ENCODE measurements around the gene MID1IP1.

The MID1IP1 gene

GRCh38 chrX:38805432-38806389 lies 4.5 kb downstream of the MID1IP1 start:
- peaks cover 5% of the 10 kb centered on the region for H3K36me3 Mint-ChIP-seq
- H3K27me3 Mint-ChIP-seq = no peaks in the 10 kb centered on the region
- H3K9me3 Mint-ChIP-seq = no peaks in the 10 kb centered on the region
- peaks cover 41% of the 10 kb centered on the region for H3K4me1 Mint-ChIP-seq
- peak overlapping the region; percentile 96 for H3K4me3 Mint-ChIP-seq
- H3K27ac Mint-ChIP-seq = peak overlapping the region; percentile 98

DNA sequence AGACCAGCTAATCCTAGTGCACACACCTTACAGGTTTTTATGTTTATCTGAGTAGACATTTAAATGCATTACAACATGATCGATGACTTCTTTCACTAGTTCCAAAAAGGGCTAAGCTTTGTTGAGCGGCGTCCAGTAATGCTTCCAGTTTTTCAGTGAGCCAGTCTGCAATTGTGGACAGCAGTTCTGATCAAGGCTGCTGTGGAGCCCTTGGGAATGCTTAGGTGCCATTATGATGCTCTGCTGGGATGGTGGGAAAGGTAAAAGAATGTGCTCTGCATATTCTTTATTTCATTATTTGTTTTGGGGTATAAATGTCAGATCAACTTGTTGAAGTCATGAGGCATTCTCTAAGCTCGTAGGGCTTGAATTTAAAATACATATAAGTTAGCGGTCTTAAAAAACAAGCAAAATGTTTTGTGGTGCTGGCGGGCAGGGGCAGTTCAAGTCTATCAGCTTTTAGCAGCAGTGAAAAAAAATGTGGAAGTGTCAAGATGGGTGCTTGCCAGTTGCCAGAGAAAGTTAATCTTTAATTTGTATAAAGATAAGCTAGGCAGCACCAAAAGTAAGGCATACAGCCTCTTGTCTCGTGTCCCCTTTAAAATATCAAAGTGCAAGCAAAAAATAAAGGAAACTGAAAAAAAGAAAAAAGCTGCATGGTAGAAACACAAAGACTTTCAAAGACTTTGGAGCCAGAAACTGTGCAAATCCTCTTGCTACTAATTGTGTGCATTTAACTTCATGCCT lies 5.8 kb downstream of the MID1IP1 start:
- Mint-ChIP-seq H3K27me3 (no peaks in the 10 kb centered on the region), H3K36me3 (peaks cover 5% of the 10 kb centered on the region), H3K4me3 (peak overlapping the region; percentile 96), H3K4me1 (peaks cover 46% of the 10 kb centered on the region), H3K27ac (peak overlapping the region; percentile 93), H3K9me3 (no peaks in the 10 kb centered on the region)

DNA sequence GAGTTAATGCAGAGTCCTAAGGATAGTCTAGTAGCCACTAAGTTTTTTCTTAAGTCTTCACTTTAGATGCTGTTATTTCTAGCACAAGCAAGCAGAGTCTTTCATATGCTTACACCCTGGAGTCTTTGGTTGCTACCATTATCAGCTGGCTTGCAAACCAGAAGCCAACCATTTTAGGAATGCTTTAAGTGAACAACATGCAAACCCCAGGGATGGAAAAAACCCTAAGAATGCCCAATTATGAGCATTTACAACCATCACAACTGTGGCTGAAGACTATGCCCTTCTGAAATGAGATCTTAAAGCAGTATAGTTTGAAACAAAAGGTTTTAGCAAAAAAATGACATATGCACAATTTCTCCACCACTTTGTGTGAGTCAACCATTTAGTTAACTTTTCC lies 6.6 kb downstream of the MID1IP1 start:
- H3K9me3 Mint-ChIP-seq = no peaks in the 10 kb centered on the region
- peaks cover 5% of the 10 kb centered on the region for H3K36me3 Mint-ChIP-seq
- H3K27me3 Mint-ChIP-seq = no peaks in the 10 kb centered on the region
- peak overlapping the region; percentile 56 for H3K4me3 Mint-ChIP-seq
- peaks cover 48% of the 10 kb centered on the region for H3K4me1 Mint-ChIP-seq
- H3K27ac Mint-ChIP-seq = peak overlapping the region; percentile 41

DNA sequence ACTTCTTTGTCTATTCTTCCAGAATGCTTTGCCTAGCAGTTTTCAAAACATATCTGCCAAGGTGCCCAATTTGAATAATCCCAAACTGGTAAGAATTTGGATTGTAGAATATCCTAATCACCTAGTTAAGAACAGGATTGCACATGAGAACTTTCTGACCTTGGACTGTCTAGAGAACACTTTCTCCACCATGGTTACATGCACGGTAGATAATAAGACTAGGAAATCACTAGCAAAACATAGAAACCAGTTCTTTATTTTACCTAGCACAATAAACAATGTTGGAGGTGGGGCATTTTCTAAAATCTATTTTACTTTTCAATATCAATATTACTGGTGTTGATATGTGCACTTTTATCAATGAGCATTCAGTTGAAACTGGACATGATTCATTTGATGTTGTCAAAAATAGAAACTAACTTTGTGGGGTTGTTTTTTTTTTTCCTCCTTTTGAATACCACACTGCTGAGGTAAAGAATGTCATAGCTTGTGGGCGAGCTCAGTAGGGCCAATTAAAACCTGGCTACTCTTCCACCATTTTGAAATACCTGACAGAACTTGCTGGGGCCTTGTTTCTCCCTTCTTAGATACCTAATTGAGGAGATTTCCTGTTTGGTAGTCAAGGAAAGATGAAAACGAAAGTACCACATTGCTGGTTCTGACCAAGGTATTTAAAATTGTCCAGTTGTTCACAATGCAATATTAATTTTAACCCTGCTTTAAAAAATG lies 10.4 kb downstream of the MID1IP1 start:
- Mint-ChIP-seq H3K36me3 (peaks cover 4% of the 10 kb centered on the region), H3K27me3 (no peaks in the 10 kb centered on the region), H3K4me1 (peaks cover 61% of the 10 kb centered on the region), H3K9me3 (no peaks in the 10 kb centered on the region), H3K27ac (peak overlapping the region; percentile 95), H3K4me3 (peak overlapping the region; percentile 58)

GRCh38 chrX:38816155-38816554 lies 14.9 kb downstream of the MID1IP1 start:
- Mint-ChIP-seq H3K27me3 (no peaks in the 10 kb centered on the region), H3K27ac (peak overlapping the region; percentile 52), H3K36me3 (peaks cover 2% of the 10 kb centered on the region), H3K4me1 (peaks cover 29% of the 10 kb centered on the region), H3K4me3 (peak overlapping the region; percentile 24), H3K9me3 (no peaks in the 10 kb centered on the region)

- Mint-ChIP-seq H3K9me3 (no peaks in the 10 kb centered on the region), H3K27ac (no peak overlapping the region), H3K4me3 (no peak overlapping the region), H3K36me3 (peaks cover 2% of the 10 kb centered on the region), H3K27me3 (no peaks in the 10 kb centered on the region), H3K4me1 (peaks cover 23% of the 10 kb centered on the region)
These were observed 15.9 kb downstream of the MID1IP1 start for GRCh38 chrX:38817004-38817703.

DNA sequence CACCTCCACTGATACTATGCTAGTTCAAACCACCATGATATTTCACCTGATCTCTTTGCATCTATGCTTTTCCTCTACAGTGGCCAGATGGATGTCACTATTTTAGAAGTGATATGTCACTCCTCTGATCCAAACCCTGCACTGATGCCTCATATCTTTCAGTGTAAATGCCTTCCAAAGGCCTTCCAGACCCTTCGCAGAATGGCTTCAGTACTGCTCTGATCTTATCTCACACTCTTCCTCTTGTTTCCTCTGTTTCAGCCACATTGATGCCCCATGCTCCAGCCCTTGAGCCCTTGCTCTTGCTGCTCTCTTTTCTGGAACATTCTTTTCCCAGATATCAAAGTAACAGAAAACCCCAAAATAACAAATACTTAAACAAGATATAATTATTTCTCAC lies 17.9 kb downstream of the MID1IP1 start:
- H3K27ac Mint-ChIP-seq = no peak overlapping the region
- no peaks in the 10 kb centered on the region for H3K27me3 Mint-ChIP-seq
- peaks cover 2% of the 10 kb centered on the region for H3K36me3 Mint-ChIP-seq
- no peaks in the 10 kb centered on the region for H3K9me3 Mint-ChIP-seq
- H3K4me1 Mint-ChIP-seq = peaks cover 13% of the 10 kb centered on the region
- H3K4me3 Mint-ChIP-seq = no peak overlapping the region

DNA sequence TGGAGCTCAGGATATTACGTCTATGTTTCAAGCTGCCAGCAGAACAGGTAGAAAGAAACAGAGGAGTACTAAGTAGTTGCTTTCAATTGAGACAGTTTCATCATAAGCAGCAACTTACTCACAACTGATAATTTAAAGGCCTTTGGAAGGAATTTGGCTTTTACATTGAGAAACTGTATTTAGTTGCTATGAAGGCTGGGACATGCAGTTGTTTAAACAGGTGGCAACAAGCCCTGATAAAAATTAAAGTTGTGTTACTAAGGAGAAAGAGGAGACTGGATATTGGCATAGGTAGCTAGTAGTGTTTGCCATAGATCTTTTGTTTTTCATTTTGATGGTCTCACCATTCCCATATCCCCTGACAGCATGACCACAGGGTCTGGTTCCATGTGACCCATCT lies 18.4 kb downstream of the MID1IP1 start:
- Mint-ChIP-seq H3K4me1 (peaks cover 10% of the 10 kb centered on the region), H3K36me3 (peaks cover 2% of the 10 kb centered on the region), H3K4me3 (no peak overlapping the region), H3K27me3 (no peaks in the 10 kb centered on the region), H3K9me3 (no peaks in the 10 kb centered on the region), H3K27ac (no peak overlapping the region)

DNA sequence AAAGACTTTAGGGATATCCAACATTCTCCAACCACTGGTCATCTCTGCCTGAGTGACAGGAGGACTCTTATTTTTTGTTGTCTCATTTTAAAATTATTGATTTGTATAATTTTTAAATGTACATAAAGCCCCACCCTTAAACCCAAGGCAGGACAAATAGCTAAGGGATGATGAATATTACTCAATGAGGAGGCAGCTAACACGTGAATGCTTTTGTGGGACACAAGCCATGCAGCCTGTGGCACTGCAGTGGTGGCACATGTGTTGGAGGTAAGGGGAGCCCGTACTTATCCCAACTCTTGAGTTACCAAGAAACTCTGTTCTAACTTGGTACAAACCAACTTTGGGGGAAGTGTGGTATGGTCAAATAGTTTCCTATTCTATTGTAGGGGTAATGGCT lies 19.5 kb downstream of the MID1IP1 start:
- H3K27ac Mint-ChIP-seq = no peak overlapping the region
- no peaks in the 10 kb centered on the region for H3K36me3 Mint-ChIP-seq
- no peaks in the 10 kb centered on the region for H3K27me3 Mint-ChIP-seq
- no peaks in the 10 kb centered on the region for H3K9me3 Mint-ChIP-seq
- peaks cover 6% of the 10 kb centered on the region for H3K4me1 Mint-ChIP-seq
- H3K4me3 Mint-ChIP-seq = no peak overlapping the region

DNA sequence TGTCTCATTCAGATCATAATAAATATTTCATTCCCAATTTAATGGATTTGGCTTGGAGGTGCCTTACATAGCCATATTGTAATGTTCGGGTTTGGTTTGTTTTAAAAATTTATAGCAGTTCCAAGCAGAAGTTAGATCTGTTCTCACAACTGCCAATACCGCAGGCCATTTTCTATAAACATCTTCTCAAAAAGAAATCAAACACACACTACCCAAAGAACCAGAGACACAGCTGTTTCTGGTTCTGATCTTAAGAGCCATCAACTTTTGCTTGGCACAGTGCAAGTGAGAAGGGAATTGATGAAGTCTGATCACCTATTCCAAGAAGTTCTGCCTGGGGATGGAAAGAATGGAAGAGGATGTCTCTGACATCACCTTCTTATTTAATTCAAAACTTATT lies 22.9 kb downstream of the MID1IP1 start:
- Mint-ChIP-seq H3K4me1 (peaks cover 6% of the 10 kb centered on the region), H3K9me3 (no peaks in the 10 kb centered on the region), H3K36me3 (no peaks in the 10 kb centered on the region), H3K27ac (no peak overlapping the region), H3K27me3 (no peaks in the 10 kb centered on the region), H3K4me3 (no peak overlapping the region)

DNA sequence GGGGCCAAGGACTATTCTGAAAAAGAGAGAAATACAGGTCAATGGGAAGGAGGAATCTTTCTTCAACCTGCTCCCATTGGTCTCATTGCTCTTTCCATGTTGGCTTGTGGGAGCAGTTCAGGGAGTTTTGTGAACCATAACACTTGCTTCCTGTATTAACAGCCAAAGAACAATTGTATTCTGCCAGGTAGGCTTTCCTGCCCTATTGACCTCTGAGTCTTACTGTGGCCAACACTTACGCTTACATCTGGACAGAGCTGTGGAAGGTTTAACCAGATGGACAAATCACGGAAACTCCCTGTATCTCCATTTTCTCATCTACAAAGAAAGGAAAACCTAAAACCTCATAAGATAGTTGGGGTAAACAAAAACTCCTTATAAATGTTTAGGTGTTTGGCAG lies 30.7 kb downstream of the MID1IP1 start:
- Mint-ChIP-seq H3K27ac (no peak overlapping the region), H3K4me1 (peaks cover 7% of the 10 kb centered on the region), H3K4me3 (no peak overlapping the region), H3K9me3 (no peaks in the 10 kb centered on the region), H3K36me3 (no peaks in the 10 kb centered on the region), H3K27me3 (no peaks in the 10 kb centered on the region)

- Mint-ChIP-seq H3K27me3 (no peaks in the 10 kb centered on the region), H3K27ac (no peak overlapping the region), H3K4me1 (peaks cover 7% of the 10 kb centered on the region)
These were observed 36.1 kb downstream of the MID1IP1 start for GRCh38 chrX:38837389-38837788.

DNA sequence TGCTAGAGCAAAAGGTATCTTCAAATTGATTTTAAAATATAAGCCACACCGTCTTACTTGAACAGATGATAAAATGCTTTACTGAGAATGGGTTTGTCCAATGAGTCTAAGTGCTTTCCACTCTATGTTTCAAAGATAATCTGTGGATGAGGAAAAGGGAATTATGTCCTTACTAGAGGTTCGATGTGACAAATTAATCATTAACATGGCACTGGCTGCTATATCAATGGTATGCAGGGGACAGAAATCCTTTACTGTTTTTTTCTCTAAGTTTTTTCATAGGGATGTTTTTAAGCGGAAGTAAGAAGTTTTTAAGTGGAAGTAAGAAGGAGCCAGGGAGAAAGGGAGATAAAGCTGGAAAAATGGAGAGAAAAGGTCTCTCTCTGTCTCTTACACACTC lies 38.0 kb downstream of the MID1IP1 start:
- Mint-ChIP-seq H3K36me3 (no peaks in the 10 kb centered on the region), H3K4me1 (no peaks in the 10 kb centered on the region), H3K9me3 (no peaks in the 10 kb centered on the region), H3K27me3 (no peaks in the 10 kb centered on the region), H3K4me3 (no peak overlapping the region), H3K27ac (no peak overlapping the region)

More at GRCh38 chrX:38837389-38837788, 36.1 kb downstream of the MID1IP1 start:
- H3K9me3 Mint-ChIP-seq = no peaks in the 10 kb centered on the region
- H3K36me3 Mint-ChIP-seq = no peaks in the 10 kb centered on the region
- no peak overlapping the region for H3K4me3 Mint-ChIP-seq

- H3K9me3 Mint-ChIP-seq = no peaks in the 10 kb centered on the region
- H3K27ac Mint-ChIP-seq = no peak overlapping the region
- no peaks in the 10 kb centered on the region for H3K27me3 Mint-ChIP-seq
- H3K4me1 Mint-ChIP-seq = no peaks in the 10 kb centered on the region
- no peak overlapping the region for H3K4me3 Mint-ChIP-seq
- H3K36me3 Mint-ChIP-seq = no peaks in the 10 kb centered on the region
These were observed 38.7 kb downstream of the MID1IP1 start for GRCh38 chrX:38839944-38840343.

GRCh38 chrX:38841750-38842149 lies 40.5 kb downstream of the MID1IP1 start:
- Mint-ChIP-seq H3K27me3 (no peaks in the 10 kb centered on the region), H3K27ac (no peak overlapping the region), H3K4me3 (no peak overlapping the region), H3K4me1 (peaks cover 10% of the 10 kb centered on the region), H3K9me3 (no peaks in the 10 kb centered on the region), H3K36me3 (no peaks in the 10 kb centered on the region)

Data from activated naive CD4-positive, alpha-beta T cell treated with anti-CD3 and anti-CD28 coated beads, Interleukin-2, amount 50 U/mL, for 24 hours (primary cell).